ENCODE data around the gene NTN4.

Gene NTN4

DNA sequence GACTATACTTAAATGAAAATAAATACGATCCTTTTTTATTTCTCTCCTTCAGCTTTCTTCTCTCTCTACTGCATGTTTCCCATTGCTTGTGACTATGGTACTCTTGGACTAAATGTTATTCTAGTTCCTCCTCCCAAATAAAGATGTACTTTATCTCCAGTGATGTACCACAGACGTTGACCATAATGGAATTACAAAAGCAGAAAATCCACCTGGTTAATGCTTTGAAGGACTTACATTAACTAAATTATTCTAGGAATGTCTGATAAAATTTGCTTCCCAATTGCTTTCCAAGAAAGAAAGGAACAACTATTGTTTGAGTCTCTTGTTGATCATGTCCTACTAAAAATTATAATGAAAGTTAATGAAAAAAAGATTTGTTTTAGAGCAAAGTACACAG lies 71.8 kb downstream of the NTN4 start:
- TF ChIP-seq, protein P1, sequence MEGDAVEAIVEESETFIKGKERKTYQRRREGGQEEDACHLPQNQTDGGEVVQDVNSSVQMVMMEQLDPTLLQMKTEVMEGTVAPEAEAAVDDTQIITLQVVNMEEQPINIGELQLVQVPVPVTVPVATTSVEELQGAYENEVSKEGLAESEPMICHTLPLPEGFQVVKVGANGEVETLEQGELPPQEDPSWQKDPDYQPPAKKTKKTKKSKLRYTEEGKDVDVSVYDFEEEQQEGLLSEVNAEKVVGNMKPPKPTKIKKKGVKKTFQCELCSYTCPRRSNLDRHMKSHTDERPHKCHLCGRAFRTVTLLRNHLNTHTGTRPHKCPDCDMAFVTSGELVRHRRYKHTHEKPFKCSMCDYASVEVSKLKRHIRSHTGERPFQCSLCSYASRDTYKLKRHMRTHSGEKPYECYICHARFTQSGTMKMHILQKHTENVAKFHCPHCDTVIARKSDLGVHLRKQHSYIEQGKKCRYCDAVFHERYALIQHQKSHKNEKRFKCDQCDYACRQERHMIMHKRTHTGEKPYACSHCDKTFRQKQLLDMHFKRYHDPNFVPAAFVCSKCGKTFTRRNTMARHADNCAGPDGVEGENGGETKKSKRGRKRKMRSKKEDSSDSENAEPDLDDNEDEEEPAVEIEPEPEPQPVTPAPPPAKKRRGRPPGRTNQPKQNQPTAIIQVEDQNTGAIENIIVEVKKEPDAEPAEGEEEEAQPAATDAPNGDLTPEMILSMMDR (IDR thresholded peaks at IDR 0.05; ENCODE audit: low read depth, low read length, poor library complexity, severe bottlenecking): no peak
- no peak for TF ChIP-seq EZH2phosphoT487 (IDR thresholded peaks at IDR 0.05; ENCODE audit: borderline replicate concordance, low read length)
- Histone ChIP-seq H3K36me3 (ENCODE audit: control insufficient read depth, low read length) (no peaks in the 10 kb centered on the region), H3K9me2 (replicated peaks; ENCODE audit: control insufficient read depth, low read length) (no peaks in the 10 kb centered on the region), H3K4me1 (ENCODE audit: control insufficient read depth, low read length) (peaks cover 22% of the 10 kb centered on the region), H3F3A (ENCODE audit: control insufficient read depth, insufficient read depth) (no peaks in the 10 kb centered on the region), H3K79me2 (ENCODE audit: control insufficient read depth, low read length) (no peaks in the 10 kb centered on the region), H3K4me2 (ENCODE audit: low read length) (no peak overlapping the region), H3K4me3 (ENCODE audit: low read length) (no peak overlapping the region), H3K27me3 (ENCODE audit: control insufficient read depth, low read length) (peaks cover 2% of the 10 kb centered on the region; the same call in 1 of the 2 replicates), H3K27ac (ENCODE audit: low read depth, low read length) (no peak overlapping the region), H4K20me1 (ENCODE audit: control insufficient read depth, insufficient read depth, low read depth, low read length) (no peaks in the 10 kb centered on the region), H3K9me3 (ENCODE audit: control insufficient read depth, insufficient read depth, low read length) (no peaks in the 10 kb centered on the region)

DNA sequence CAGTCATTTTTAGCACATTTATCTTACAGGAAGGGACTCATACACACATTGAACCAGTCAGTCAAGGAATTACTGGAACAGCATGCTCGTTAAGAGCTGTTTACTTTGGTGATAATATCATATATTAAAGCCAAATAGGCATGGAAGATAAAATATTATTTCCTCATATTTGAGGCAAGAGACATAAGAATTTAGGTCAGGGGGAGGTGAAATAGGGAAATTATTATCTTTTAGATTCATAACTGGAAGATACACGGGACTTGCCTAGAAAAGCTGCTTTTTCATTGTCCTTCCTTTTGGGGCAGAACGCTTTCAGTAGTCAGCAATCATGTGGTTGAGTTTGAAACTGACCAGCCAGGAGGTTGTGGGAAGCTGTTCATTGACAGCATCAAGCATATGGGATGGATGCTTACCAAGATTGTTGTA lies 72.5 kb downstream of the NTN4 start:
- Histone ChIP-seq H3K9me2 (replicated peaks; ENCODE audit: control insufficient read depth, low read length) (no peaks in the 10 kb centered on the region), H3K27ac (ENCODE audit: low read depth, low read length) (no peak overlapping the region), H3K79me2 (ENCODE audit: control insufficient read depth, low read length) (no peaks in the 10 kb centered on the region), H3F3A (ENCODE audit: control insufficient read depth, insufficient read depth) (no peaks in the 10 kb centered on the region), H3K9me3 (ENCODE audit: control insufficient read depth, insufficient read depth, low read length) (no peaks in the 10 kb centered on the region), H3K4me2 (ENCODE audit: low read length) (no peak overlapping the region), H3K4me3 (ENCODE audit: low read length) (no peak overlapping the region), H3K27me3 (ENCODE audit: control insufficient read depth, low read length) (peaks cover 2% of the 10 kb centered on the region; the same call in 1 of the 2 replicates), H3K36me3 (ENCODE audit: control insufficient read depth, low read length) (no peaks in the 10 kb centered on the region), H4K20me1 (ENCODE audit: control insufficient read depth, insufficient read depth, low read depth, low read length) (no peaks in the 10 kb centered on the region), H3K4me1 (ENCODE audit: control insufficient read depth, low read length) (peaks cover 15% of the 10 kb centered on the region)
- TF ChIP-seq EZH2phosphoT487 (IDR thresholded peaks at IDR 0.05; ENCODE audit: borderline replicate concordance, low read length): no peak
- TF ChIP-seq, protein P1 (IDR thresholded peaks at IDR 0.05; ENCODE audit: low read depth, low read length, poor library complexity, severe bottlenecking): no peak

DNA sequence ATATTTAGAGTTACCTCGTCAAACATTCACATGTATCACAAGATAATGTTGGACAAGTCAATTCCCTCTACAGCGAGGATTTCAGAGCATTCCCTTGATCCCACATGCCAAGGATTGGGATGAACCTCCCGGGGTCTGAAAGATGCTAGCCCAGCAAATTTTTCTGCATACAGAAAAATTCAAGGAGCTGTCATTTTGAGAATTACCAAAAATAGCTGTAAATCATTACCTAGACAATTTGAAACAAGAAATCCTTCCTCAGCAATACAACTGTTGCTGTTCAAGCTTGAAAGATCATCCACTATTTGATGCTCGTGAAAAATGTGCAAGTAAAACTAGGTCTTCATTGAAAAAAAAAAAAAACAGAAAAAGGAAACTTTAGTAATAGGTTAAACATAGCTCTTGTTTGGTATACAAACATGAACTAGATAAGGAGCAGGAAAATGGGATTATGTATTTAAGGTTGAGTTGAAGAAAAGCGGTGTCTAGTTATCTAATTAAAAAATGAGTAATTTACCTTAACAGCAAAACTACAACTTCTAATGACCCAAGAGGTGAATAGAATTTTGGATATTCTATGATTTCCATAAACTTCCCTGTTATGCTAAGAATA lies 73.1 kb downstream of the NTN4 start:
- H3K9me3 ChIP-seq (ENCODE audit: control insufficient read depth, insufficient read depth, low read length): no peaks in the 10 kb centered on the region
- H3K4me1 ChIP-seq (ENCODE audit: control insufficient read depth, low read length): peaks cover 12% of the 10 kb centered on the region
- no peaks in the 10 kb centered on the region for H3K9me2 ChIP-seq (replicated peaks; ENCODE audit: control insufficient read depth, low read length)
- H3K27me3 ChIP-seq (ENCODE audit: control insufficient read depth, low read length): peaks cover 2% of the 10 kb centered on the region; the same call in 1 of the 2 replicates
- no peaks in the 10 kb centered on the region for H3K79me2 ChIP-seq (ENCODE audit: control insufficient read depth, low read length)
- H3K4me3 ChIP-seq (ENCODE audit: low read length): no peak overlapping the region
- H3K36me3 ChIP-seq (ENCODE audit: control insufficient read depth, low read length): no peaks in the 10 kb centered on the region
- no peak overlapping the region for H3K4me2 ChIP-seq (ENCODE audit: low read length)
- no peak overlapping the region for H3K27ac ChIP-seq (ENCODE audit: low read depth, low read length)
- TF ChIP-seq EZH2phosphoT487 (IDR thresholded peaks at IDR 0.05; ENCODE audit: borderline replicate concordance, low read length): no peak
- TF ChIP-seq, protein P1 (IDR thresholded peaks at IDR 0.05; ENCODE audit: low read depth, low read length, poor library complexity, severe bottlenecking): no peak
- no peaks in the 10 kb centered on the region for H3F3A ChIP-seq (ENCODE audit: control insufficient read depth, insufficient read depth)
- H4K20me1 ChIP-seq (ENCODE audit: control insufficient read depth, insufficient read depth, low read depth, low read length): no peaks in the 10 kb centered on the region

All from DOHH2 (cell line).